Measurements from ENCODE around the gene MAPK14.

- TF ChIP-seq POLR2A (IDR thresholded peaks at IDR 0.05) (no peak), CTCF (IDR thresholded peaks at IDR 0.05) (no peak)
These were observed 87.3 kb downstream of the MAPK14 start for GRCh38 chr6:36114798-36115408.
